Right hindlimb (tissue), 1 donor: Measurements from ENCODE around the gene NUDT7.

Source experiments
- DNase-seq: peaks from one replicate; pipeline ENCODE4 v3.0.0-alpha.2; 2018

NUDT7 gene

DNA sequence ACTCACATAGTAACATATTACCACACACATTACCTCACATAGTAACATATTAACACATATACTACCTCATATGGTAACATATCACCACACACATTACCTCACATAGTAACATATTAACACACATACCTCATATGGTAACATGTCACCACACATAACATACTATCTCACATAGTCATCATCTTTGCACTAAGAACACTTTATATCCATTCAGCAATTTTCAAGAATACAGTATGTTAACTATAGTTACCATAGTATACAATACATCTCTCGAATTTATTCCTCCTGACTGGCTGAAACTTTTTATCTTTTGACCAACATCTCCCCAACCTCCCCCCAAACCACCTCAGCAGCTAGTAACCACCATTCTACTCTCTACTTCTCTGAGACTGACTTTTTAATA, 7.6 kb downstream of the NUDT7 start:
- DNase-seq: no peak

- no peak for DNase-seq
Observed at GRCh38 chr16:77732241-77732946, 10.1 kb downstream of the NUDT7 start.

- DNase-seq: no peak
Observed at GRCh38 chr16:77736879-77737278, 14.6 kb downstream of the NUDT7 start.

GRCh38 chr16:77738706-77739558, 16.6 kb downstream of the NUDT7 start:
- DNase-seq: no peak

DNA sequence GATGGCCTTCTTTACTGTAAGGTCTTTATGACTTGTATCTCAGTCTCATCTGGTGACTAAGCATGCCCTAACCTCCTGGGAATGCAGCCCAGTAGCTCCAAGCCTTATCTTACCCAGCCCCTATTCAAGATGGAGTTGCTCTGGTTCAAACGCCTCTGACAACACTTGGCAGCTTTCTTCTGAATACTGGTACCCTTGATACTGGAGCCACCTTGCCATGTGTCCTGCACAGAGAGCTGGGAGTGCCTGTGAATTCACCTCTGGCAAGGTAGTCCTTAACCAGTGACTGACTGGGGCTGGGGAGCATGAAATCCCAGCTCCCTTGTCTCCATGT, 17.2 kb downstream of the NUDT7 start:
- DNase-seq: no peak

- DNase-seq: no peak
Observed at GRCh38 chr16:77744141-77744540, 21.8 kb downstream of the NUDT7 start.

GRCh38 chr16:77745972-77746371, 23.7 kb downstream of the NUDT7 start:
- DNase-seq: no peak

- no peak for DNase-seq
Observed at GRCh38 chr16:77748421-77749005, 26.2 kb downstream of the NUDT7 start.

- no peak for DNase-seq
Observed at GRCh38 chr16:77749415-77749814, 27.1 kb downstream of the NUDT7 start.

- no peak for DNase-seq
Observed at GRCh38 chr16:77758046-77758445, 35.7 kb downstream of the NUDT7 start.

GRCh38 chr16:77758508-77758907, 36.2 kb downstream of the NUDT7 start:
- no peak for DNase-seq

DNA sequence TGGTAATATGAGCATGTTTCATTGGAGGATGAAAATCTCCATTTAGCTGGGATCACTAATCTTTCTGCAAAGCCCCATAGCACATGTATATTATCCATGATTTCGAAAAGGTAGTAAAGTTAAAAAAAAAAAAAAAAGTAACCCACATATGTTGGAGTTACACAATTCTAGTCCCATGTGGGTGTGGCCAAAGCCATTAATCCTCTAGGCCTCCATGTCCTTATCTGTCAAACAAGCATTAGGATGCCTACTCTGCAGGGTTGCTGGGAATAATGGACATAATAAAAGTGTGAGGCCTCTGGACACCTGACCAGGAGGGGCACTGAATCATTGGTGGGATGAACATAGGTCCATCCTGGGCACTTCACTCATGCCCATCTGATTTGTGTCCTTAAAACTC, 36.9 kb downstream of the NUDT7 start:
- DNase-seq: no peak

DNA sequence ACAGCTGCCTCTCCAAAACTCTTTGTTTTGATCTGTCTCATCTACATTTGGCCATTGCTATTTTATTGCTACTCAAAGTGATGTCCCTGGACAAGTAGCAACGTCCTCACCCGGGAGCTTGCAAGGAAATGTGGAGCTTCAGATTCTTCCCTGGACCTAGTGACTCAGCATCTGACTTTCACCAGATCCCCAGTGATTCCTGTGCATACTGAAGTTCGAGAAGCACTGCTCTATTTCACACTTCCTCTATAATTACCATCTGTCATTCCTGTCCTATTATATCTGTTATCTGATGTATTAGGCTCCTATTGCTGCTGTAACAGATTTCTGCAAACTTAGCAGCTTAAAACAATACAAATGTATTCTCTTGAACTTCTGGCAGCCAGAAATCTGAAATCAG, 37.5 kb downstream of the NUDT7 start:
- no peak for DNase-seq

- DNase-seq: no peak
Observed at GRCh38 chr16:77760800-77761199, 38.5 kb downstream of the NUDT7 start.

GRCh38 chr16:77761204-77761603, 38.9 kb downstream of the NUDT7 start:
- no peak for DNase-seq

- no peak for DNase-seq
Observed at GRCh38 chr16:77762262-77762661, 39.9 kb downstream of the NUDT7 start.

- no peak for DNase-seq
Observed at GRCh38 chr16:77763994-77764393, 41.7 kb downstream of the NUDT7 start.

DNA sequence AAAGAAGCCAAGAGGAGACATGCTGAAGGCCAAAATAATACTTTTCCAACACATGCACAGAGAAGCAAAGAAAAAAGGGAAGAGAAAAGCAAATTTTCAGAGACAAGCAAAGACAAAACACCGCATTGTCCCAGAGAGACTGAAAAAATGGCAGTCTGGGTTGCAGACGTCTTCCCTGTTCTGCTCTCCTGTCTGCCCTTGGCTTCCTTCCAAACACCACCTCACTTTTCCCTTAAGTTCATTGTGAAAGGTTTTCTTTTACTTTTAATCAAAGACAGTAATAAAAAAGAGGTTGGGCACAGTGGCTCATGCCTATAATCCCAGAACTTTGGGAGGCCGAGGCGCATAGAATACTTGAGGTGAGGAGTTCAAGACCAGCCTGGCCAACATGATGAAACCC, 44.9 kb downstream of the NUDT7 start:
- no peak for DNase-seq

DNA sequence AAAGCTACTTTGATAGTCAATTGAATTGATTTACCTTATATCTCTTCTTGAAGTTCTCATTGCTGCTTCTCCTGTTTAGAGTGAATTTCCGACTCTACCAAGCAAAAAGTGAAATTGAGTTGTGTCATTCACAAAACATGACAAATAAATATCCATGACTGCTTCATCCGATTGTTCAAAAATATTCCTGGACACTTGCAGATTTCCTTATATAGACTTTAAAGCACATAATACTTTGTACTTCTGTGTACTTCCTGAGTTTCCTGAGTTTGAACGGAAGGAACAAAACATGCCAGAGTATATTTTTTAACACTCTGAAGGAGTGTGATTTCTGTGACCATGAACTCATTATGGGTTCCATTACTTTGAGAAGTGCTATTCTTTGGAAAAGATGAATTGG, 45.5 kb downstream of the NUDT7 start:
- DNase-seq: no peak

- DNase-seq: no peak
Observed at GRCh38 chr16:77775911-77776909, 53.9 kb downstream of the NUDT7 start.

DNA sequence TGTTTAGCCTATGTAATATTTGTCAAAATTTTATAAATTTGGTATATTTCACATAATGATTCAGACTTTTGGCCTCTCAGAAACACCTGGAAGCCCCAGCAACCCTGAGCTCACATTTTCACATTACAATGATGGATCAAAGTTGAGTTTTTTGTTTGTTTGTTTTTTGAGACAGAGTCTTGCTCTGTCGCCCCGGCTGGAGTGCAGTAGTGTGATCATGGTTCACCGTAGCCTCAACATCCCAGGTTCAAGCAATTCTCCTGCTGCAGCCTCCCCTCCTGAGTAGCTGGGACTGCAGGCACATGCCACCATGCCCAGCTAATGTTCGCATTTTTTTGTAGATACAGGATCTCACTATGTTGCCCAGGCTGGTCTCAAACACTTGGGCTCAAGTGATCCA, 55.4 kb downstream of the NUDT7 start:
- no peak for DNase-seq

DNA sequence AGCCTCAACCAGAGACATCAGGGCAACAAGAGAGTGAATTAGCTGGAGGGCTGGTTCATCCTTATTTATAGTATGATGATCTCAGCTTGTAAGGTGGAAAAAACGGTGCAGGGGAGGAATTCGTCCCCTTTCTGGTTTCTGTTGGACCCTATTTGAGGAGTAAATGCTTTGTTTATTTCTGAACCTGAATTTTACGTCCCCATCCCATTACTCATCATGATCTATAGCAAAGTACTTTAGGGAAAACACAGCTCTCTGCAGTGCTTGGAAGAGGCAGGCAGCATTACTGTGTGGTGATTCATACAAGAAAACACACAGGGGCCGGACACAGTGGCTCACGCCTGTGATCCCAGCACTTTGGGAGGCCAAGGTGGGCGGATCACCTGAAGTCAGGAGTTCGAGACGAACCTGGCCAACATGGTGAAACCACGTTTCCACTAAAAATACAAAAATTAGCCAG, 58.1 kb downstream of the NUDT7 start:
- DNase-seq: no peak

- DNase-seq: no peak
Observed at GRCh38 chr16:77781091-77781490, 58.8 kb downstream of the NUDT7 start.
